GM21360 (cell line): ENCODE data around the gene DNAJC5.
"Not testable (repeated sequence)": the region's sequence is repeated elsewhere in the genome, so short reads cannot be mapped to it uniquely, and the experiment has no call there.

Source experiments
- ATAC-seq: cut with Tn5 transposase; IDR thresholded peaks from one replicate; pipeline ENCODE4 v1.9.1; 2021; ENCODE audit warnings: mild to moderate bottlenecking, moderate library complexity; ENCODE audit not compliant: unreplicated experiment

The DNAJC5 gene

DNA sequence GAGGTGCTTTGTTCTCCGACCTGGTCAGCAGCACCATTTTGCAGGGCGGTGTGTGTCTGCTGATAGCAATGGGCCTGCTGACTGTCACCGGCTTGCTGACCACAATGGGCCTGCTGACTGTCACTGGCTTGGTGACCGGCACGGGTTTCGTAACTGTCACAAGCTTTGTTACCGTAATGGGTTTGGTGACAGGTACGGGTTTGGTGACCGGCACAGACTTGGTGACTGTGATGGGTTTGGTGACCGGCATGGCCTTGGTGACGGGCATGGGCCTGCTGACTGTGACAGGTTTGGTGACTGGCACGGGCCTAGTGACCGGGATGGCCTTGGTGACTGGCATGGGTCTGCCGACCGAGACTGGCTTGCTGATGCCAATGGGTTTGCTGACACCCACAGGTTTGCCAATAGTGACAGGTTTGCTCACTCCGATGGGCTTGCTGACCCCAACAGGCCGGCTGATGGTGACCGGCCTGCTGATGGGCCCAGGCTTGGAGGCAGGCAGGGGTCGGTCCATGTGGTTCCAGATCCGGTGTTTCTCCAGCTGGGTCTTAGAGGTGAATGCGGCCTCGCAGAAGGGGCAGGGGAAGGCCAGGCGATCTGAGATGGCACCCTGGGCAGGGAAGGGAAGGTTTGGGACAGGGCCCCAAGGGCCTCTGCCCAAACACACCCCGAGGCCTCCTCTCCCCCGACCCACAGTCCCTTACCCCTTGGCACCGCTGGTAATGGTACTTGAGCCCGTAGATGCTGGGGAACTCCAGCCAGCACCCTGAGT, 71.4 kb downstream of the DNAJC5 start:
- no peak for ATAC-seq

DNA sequence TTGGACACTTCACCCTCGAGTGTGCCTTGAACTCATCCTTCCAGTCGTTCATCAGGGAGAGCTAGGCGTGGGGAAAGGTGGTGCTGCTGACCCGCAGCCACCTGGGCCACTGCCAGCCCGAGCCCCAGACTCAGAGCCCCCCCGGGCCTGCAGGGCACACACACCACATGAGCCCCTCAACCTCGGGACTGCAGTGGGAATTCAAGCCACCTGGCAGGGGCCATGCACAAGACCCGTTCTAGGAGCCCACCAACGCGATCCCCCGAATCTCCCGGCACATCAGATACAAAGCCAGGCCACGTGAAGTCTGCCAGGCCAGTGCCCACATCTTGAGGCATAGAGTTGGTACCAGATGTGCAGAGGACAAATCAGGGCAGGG, 72.0 kb downstream of the DNAJC5 start:
- ATAC-seq: no peak

DNA sequence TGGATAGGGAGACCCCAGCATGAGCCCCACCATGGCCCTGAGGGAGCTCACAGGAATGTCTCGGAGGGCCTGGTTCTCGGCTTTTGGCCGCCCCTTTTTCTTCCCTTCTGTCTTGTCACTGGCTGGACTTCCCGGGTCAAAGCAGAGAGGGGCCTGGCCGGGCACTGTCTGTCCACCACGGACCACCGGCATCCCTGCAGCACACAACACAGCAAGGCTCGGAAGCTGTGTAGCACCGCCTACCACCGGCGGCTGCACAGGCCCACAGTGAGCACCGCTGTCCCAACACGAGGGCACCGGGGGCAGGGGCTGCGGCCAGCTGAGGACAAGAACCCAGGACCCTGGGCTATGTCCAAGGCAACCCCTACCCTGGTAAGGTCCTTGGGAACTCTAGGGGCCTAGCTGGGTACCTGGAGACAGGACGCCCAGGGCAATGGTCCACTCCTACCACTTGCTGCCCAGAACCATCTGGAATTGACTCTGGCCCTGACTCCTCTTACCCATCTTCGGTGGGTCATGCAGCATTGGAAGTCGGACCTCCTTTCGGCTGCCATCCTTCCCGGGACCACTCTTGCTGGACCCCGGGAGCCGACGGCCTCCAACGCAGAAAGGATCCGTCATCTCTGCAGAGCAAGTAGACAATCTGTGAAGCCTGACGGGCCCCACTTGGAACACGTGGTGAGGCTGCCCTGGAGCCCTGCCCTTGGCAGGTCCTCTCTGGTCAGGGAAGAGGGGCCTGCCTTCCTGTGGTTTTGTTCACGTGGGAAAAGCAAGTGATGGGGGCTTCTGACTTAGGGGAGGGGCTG, 72.6 kb downstream of the DNAJC5 start:
- no peak for ATAC-seq

DNA sequence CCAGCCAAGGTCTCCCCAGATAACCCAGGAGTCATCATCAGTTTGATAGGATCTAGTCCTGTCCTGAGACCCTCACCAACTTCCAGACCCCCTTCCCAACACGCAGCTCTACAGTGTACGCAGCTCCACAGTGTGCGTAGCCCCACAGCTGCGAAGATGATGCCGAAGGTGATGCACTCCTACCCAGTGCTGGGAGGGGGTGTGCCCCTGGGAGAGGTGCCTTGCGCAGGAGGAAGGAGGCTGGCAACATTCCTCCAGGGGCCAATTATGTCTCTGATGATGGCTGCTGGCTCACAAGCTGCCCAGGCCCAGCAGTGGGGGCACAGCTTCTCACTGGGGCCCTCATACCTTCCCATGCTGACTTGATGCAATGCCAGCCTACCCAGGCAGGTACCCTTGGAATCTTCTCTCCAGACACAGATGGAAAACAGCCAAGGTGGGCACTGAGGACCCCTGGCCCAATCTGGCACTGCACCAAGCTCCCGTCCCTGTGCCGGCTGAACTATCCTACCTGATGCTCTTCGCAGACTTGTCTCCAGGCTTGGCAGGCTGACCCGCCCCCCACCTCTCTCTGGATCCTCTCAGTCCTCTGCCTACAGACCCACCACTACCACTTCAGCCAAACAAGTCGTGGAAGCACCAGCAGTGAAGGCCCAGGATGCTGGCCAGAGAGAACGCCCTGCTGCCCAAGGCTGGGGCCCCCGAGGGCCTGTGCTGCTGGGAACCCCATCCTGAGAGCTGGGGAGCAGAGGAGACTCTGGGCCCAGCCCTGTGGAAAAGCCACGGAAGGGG, 73.4 kb downstream of the DNAJC5 start:
- ATAC-seq: no peak

DNA sequence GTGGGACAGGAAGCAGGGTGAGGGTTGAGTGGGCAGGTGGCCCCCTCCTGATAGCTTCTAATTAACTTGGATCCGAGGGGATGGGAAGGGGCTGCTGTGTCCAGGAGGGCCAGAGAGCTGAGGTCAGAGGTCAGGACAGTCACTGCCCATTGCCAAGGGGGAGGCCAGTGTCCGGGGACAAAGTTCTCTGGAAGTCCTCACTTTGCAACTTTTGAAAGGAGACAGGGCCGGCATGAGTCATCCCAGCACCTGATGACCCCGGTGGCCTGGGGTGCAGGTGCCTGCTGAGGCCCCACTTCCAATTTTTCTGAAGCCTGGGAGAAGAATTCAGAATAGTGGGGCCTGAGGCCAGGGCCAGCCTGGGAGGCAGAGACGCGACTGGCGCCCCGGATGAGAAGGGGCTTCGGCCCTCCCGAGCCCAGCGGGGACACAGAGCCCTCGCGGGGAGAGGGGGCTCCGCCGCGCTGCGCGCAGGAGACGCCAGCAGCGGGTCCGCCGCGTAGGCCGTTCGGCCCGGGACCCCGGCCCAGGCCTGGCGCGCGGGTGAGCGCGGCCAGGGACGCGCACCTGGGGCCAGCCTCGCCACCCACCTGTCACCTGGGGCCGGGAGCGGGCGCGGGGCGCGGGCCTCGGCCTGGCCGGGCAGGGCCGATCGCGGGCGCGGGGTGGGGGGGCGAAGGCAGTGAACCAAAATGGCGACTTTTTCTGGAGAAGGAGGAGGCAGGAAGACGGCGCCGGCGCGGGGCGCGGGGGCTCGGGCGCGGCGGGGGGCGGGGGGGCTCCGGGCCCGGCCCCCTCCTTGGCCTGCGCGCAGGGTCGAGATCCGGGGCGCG, 74.2 kb downstream of the DNAJC5 start:
- ATAC-seq: no peak

DNA sequence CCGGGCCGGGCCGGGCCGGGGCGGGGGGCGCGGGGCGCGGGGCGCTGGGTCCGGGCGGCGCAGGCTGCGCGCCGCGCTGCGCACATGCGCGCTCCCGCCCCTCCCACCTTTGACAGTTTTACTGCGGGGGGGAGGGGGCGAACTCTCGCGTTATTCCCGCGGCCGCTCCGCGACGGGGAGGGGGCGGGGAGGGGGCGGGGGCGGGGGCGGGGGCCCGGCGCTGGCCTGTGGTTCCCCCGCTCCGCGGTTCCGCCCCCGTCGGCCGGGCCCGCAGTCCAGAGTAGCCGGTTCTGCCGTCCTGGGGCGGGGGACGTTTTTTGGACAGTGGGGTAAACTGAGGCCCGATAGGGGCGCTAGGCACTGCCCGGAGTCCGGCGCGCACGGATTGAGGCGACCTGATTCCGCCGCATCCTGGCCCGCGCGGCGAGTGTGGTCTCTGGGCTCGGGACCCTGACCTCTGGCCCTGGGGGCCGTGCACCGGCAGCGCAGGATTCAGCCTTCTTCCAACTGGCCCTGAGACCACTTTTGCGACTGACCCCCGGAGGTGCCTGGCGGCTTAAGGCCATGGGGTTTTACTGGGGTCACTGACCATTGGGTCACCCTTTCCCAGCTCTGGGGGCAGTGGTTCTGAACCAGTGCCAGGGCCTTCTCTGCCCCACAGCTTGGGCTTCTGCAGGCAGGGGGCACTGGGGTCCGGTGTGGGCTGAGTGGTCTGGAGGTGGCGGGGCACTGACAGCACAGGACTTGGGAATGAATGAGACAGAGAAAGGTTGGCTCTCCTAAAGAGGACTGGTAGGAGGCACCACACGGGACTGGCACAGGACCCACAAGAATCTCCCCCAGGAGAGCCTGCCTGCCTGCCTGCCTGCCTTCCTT, 75.2 kb downstream of the DNAJC5 start, which contains the start of gene ZNF512B:
Gene ZNF512B (minus strand): TSS at position 93 of the 876 bp plus-strand sequence. CDS start 1,980 bp downstream, outside the sequence.
- no peak for ATAC-seq

DNA sequence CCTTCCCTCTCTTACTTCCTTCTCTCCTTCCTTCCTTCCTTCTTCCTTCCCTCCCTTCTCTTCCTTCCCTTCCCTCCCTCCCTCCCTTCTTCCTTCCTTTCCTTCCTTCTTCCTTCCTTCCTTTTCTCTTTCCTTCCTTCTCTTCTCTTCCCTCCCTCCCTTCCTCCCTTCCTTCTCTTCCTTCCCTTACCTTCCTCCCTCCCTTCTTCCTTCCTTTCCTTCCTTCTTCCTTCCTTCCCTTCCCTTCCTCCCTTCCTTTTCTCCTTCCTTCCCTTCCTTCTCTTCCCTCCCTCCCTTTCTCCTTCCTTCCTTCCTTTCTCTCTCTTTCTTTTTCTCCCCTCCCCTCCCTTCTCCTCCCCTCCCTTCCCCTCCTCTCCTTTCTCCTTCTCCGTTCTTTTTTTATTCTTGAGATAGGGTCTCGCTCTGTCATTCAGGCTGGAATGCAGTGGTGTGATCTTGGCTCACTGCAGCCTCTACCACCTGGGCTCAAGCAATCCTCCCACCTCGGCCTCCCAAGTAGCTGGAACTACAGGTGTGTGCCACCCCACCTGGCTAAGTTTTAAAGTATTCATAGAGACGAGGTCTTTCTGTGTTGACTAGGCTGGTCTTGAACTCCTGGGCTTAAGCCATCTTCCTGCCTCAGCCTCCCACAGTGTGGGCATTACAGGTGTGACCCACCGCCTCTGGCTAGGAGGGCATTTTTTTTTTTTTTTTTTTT, 75.9 kb downstream of the DNAJC5 start:
- ATAC-seq: no peak

DNA sequence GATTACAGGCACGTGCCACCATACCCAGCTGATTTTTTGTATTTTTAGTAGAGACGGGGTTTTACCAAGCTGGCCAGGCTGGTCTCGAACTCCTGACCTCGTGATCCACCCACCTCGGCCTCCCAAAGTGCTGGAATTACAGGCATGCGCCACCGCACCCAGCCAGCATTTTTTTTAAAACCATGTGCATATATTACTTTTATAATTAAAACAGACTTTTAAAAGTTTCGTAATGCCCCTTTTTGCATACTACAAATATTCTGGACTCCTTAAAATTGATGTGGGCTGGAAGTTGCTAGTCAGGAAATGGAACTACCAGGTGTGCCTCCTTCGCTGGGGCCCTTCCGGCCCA, 77.0 kb downstream of the DNAJC5 start:
- not testable (repeated sequence) for ATAC-seq

DNA sequence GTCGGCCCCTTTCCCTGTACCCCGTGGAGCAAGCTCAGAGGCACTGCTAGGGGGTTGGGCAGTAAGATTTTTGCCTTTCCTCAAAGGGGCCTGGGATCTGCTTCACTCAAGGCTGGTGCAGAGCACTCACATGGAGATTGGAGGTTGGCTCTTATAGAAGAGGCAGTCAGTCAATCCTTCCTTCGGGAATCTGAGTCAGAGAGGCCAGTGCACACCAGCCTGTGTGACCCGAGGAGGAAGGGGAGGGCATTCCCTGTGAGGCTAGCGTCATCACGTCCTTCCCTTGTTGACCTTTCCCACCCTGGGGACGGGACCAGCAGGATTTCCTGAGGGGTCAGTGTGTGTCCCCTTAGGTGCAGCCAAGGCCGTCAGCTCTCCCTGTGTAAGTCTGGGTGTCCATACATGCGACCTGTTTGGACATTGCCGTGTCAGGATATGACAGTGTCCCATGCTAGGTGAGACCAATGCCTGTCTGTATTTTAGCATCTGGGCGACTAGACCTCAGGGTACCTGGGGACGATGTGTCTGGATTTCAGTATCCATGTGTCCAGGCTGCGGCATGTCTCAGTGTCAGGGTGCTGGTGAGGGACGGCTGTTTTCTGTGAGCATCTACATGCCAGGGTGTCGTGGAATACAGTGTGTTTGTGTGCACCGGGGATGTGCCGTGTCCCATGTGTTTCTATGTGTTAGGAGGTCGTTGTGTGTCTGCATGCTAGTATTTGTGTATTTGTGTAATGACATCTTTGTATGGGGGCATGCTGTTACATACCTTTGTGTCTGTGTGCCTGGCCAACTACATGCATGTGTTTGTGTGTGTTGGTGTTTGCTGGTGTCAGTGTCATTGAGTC, 77.6 kb downstream of the DNAJC5 start:
- ATAC-seq: no peak

DNA sequence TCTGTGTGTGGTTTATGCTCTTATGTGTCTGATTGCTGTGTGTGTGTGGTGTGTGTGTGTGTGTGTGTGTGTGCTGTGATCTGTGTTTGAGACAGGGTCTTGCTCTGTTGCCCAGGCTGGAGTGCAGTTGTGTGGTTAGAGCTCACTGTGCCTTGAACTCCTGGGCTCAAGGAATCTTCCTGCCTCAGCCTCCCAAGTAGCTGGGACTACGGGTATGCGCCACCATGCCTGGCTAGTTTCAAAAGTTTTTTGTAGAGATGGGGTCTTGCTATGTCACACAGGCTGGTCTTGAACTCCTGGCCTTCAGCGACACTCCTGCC, 78.2 kb downstream of the DNAJC5 start:
- no peak for ATAC-seq

DNA sequence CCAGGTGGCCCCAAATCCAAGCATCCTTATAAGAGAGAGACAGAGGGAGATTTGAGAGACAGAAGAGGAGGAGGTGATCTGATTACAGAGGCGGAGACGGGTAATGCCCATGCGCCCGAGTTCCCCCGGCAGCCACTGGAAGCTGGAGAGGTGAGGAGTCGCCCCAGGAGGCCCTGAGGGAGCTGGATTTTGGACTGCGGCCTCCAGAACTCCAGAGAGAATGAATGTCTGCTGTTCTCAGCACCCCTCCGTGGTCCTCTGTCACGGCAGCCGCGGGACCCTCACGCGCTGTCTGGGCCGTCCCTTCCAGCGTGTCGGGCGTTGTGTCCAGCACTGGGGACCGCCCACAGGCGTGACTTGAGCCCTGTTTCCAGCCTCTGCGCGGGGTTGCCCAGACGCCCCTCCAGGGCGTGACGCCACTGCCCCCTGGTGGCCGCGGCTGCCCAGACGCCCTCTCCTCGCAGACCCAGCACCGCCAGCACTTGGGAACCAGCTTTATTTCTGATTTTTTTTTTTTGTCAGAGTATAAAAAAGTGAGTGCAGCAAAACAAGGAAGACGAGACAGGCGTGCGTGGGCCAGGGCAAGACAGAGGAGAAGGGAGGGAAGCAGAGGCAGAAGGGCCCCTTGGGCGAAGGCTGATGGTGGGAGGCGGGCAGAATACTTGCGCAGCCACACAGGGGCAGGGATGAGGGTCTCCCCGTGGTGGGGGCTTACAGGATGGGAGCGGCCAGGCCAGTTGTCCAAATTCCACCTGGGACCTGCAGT, 78.9 kb downstream of the DNAJC5 start:
- no peak for ATAC-seq

DNA sequence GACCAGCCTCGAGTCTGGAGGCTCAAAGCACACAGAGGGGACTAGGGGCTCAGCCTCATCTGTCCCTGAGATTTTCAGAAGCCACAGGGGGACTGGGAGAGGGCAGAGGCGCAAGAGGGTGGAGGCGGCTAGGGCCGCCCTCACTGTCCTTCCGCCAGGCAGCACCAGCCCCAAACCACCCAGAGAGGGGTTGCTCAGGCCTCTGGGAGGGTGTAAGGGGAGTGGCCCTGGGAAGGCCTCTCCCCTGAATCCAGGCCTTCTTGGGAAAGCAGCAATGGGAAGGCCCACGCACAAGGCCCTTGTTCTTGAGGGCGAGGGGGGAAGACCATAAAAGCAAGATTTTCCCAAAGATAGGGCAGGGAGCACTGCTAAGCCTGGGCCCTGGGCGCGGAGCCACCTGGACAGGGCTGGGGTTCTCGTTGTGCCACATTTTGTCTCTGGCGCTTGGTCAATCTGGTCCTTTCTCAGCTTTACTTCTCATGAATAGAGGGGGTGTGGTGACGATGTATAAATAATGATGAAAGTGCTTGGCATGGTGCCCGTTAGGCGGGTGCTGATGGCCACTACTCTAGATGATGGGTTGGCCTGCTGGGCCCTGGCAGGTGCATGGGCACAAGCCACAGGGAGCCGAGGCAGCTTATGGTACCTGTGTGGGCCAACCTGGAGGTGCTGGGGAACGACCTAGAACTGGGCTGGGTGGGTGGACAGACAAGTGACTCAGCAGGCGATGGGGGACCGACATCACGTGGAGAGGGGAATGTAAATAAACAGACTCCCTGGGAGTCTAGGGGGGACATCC, 79.7 kb downstream of the DNAJC5 start:
- no peak for ATAC-seq

DNA sequence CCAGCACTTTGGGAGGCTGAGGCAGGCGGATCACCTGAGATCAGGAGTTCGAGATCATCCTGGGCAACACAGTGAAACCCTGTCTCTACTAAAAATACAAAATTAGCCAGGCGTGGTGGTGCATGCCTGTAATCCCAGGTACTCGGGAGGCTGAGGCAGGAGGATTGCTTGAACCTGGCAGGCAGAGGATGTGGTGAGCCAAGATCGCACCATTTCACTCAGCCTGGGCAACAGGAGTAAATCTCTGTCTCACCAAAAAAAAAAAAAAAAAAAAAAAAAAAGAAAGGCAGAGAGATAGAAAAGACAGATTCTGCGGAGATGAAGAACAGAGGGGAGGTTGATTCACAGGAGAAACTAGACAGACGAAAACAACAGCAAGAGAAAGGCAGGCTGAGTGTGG, 81.6 kb downstream of the DNAJC5 start:
- not testable (repeated sequence) for ATAC-seq

DNA sequence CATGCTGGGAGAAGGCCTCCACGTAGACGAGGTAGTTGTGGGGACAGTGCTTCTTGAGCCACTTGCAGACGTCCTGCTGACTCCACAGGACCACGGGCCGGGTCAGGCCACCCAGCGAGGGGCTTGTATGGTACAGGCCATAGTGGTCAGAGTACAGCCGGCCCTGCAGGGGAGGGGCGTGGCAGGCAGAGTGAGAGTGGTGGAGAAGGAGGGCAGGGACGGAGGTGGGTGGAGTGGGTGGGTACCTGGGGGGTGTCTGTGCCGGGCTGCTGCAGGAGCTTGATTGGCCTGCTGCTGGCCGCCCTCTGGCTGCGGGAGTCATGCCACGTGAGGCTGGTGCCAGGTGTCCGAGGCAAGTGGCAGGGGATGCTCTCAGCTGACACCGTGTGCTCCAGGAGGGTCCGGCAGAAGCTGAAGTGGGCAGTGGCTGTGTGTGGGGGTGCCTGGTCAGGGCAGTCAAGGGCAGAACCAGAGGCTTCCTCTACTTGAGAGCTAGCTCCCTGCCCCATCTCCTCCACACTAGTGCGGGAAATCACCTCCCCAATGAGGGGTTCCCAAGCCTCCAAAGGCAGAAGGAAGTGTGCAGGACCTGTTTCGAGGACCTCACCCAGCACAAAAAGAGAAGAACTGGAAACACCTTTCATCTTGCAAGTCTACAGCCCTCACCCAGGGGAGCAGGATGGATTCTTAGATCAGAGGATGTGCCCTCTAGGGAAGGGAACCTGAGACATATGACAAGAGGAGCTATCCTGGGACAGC, 82.2 kb downstream of the DNAJC5 start:
- ATAC-seq: no peak

DNA sequence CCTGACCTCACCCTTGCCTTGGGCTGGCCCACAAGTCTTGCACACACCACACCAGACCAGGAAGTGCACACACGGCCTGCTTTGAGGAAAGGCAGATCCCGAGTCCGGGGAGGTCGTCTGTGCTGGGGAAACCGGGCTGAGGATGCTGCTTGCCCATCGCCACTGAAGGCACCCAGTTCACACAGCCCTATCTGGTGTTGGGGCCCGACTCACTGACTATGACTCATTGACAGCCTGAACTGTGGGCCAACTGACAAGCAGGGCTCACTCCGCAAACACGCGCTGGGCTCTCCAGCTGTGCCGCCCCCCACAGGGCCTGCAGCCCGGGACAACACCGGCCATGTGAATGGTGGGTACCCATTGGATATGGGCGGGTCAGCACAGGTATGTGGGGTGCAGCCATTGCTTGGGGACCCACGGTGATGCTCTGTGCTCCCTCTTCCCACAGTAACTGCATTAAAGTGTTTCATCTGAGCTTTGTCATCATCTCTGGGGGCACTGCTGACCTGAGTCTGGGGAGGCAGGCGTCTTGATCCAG, 82.9 kb downstream of the DNAJC5 start:
- ATAC-seq: no peak
